ENCODE results near the gene SIGLEC14. TPM values are rescaled to one million over a fixed set of nuclear protein-coding genes. Genes with fewer than 3 reads are reported as not detected.

The SIGLEC14 gene
- total and polyA plus RNA-seq, 7 donors: 0.55 to 10.2 (median 5.4) TPM; not detected in 1

Small RNA genes lying within 50 kb of the gene (small RNA-seq; reads per million reads assigned to genes)
- gene AC018755.2 (0 reads per million in 3 donors), gene MIR125A (0 reads per million in 3 donors), gene MIR99B (2.6 to 4.8 (median 3.9) reads per million in 3 donors), gene MIRLET7E (0 reads per million in 3 donors)

Other genes starting within 250 kb of the SIGLEC14 start
- gene SIGLEC10, start 229.2 kb downstream of the SIGLEC14 start, total RNA-seq: 10 to 100 TPM in 1 of 4 donors, 1 to 10 TPM in 2, under 1 TPM in 1; 0.83 to 13.8 (median 2.5) TPM
- 10 to 100 TPM in 2 of 3 donors, 1 to 10 TPM in 1; 1.8 to 14.4 (median 11.8) TPM for gene SIGLEC10, start 229.2 kb downstream of the SIGLEC14 start, polyA plus RNA-seq
- under 1 TPM in 1 of 4 donors, not detected in 3; 0.36 TPM for gene SIGLEC8, start 188.4 kb downstream of the SIGLEC14 start, total RNA-seq
- 1 to 10 TPM in 2 of 3 donors, under 1 TPM in 1; 0.60 to 4.9 (median 1.9) TPM for gene SIGLEC8, start 188.4 kb downstream of the SIGLEC14 start, polyA plus RNA-seq
- not detected for gene CEACAM18, start 168.3 kb downstream of the SIGLEC14 start, total RNA-seq
- not detected for gene CEACAM18, start 168.3 kb downstream of the SIGLEC14 start, polyA plus RNA-seq
- gene SIGLEC12, start 145.0 kb downstream of the SIGLEC14 start, total RNA-seq: under 1 TPM in 1 of 4 donors, not detected in 3; 0.16 TPM
- 10 to 100 TPM in 1 of 3 donors, under 1 TPM in 1, not detected in 1; 0.86 to 11.6 TPM for gene SIGLEC12, start 145.0 kb downstream of the SIGLEC14 start, polyA plus RNA-seq
- gene SIGLEC6, start 115.2 kb downstream of the SIGLEC14 start, total RNA-seq: 1 to 10 TPM in 2 of 4 donors, under 1 TPM in 2; 0.55 to 2.1 (median 1.4) TPM
- gene SIGLEC6, start 115.2 kb downstream of the SIGLEC14 start, polyA plus RNA-seq: under 1 TPM in 1 of 3 donors, not detected in 2; 0.64 TPM
- 1 to 10 TPM; 3.3 to 5.8 (median 5.2) TPM for gene ZNF175, start 75.5 kb downstream of the SIGLEC14 start, total RNA-seq
- gene ZNF175, start 75.5 kb downstream of the SIGLEC14 start, polyA plus RNA-seq: 1 to 10 TPM; 1.4 to 3.6 (median 3.6) TPM
- gene SIGLEC5, start 16.4 kb downstream of the SIGLEC14 start, total RNA-seq: under 1 TPM; 0.36 to 0.68 (median 0.52) TPM
- not detected for gene SIGLEC5, start 16.4 kb downstream of the SIGLEC14 start, polyA plus RNA-seq
- 10 to 100 TPM; 19.9 to 45.7 (median 29.1) TPM for gene SPACA6, start 46.5 kb upstream of the SIGLEC14 start, total RNA-seq
- gene SPACA6, start 46.5 kb upstream of the SIGLEC14 start, polyA plus RNA-seq: 1 to 10 TPM in 2 of 3 donors, not detected in 1; 3.0 to 4.8 TPM
- gene HAS1, start 77.2 kb upstream of the SIGLEC14 start, total RNA-seq: 1 to 10 TPM in 1 of 4 donors, under 1 TPM in 2, not detected in 1; 0.49 to 3.1 (median 0.83) TPM
- 1 to 10 TPM in 1 of 3 donors, under 1 TPM in 2; 0.17 to 1.2 (median 0.46) TPM for gene HAS1, start 77.2 kb upstream of the SIGLEC14 start, polyA plus RNA-seq
- gene FPR1, start 105.1 kb upstream of the SIGLEC14 start, total RNA-seq: 10 to 100 TPM in 1 of 4 donors, 1 to 10 TPM in 3; 2.8 to 15.9 (median 6.2) TPM
- 10 to 100 TPM in 1 of 3 donors, 1 to 10 TPM in 2; 1.2 to 12.0 (median 4.6) TPM for gene FPR1, start 105.1 kb upstream of the SIGLEC14 start, polyA plus RNA-seq
- gene FPR2, start 114.4 kb upstream of the SIGLEC14 start, total RNA-seq: 1 to 10 TPM in 2 of 4 donors, under 1 TPM in 1, not detected in 1; 0.36 to 3.7 (median 1.2) TPM
- gene FPR2, start 114.4 kb upstream of the SIGLEC14 start, polyA plus RNA-seq: 1 to 10 TPM in 2 of 3 donors, under 1 TPM in 1; 0.60 to 2.3 (median 1.4) TPM
- gene FPR3, start 148.3 kb upstream of the SIGLEC14 start, total RNA-seq: 1 to 10 TPM; 1.6 to 6.7 (median 3.3) TPM
- 10 to 100 TPM in 1 of 3 donors, 1 to 10 TPM in 2; 3.6 to 25.9 (median 6.1) TPM for gene FPR3, start 148.3 kb upstream of the SIGLEC14 start, polyA plus RNA-seq
- 10 to 100 TPM; 21.7 to 28.0 (median 23.4) TPM for gene ZNF577, start 241.1 kb upstream of the SIGLEC14 start, total RNA-seq
- 1 to 10 TPM; 2.8 to 9.6 (median 6.6) TPM for gene ZNF577, start 241.1 kb upstream of the SIGLEC14 start, polyA plus RNA-seq

All from sigmoid colon (tissue), 7 donors.